GM12874 (cell line): ENCODE data around the gene CEMIP.

ENCODE experiments used
- CTCF ChIP-seq: IDR thresholded peaks from 2 replicates; pipeline ENCODE4 v1.5.1; 2011; ENCODE audit warnings: low read depth, mild to moderate bottlenecking, control low read depth, low read length, moderate library complexity; ENCODE audit not compliant: insufficient read depth

Gene CEMIP

GRCh38 chr15:80929225-80929624 lies 150.1 kb downstream of the CEMIP start:
- TF ChIP-seq CTCF = no peak

DNA sequence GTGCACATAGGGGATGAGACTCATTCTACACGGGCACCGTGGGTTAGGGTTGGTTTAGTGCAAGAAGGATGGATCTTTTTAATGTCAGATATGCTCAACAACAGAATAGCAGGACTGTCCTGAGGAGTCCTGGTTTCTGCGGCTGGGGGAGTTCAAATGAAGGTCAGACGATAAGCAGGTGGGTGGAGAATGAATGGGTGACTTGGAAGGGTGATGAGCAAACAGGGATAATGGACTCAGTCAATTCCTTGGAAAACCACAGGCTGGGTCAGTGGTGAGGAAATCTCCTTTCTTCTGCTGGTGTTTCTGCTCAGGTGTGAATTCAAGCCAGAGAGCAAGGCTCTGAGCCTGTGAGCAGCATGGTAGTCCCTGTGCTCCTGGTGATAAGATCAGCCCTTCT lies 150.5 kb downstream of the CEMIP start:
- TF ChIP-seq CTCF = no peak

GRCh38 chr15:80931191-80931590 lies 152.0 kb downstream of the CEMIP start:
- TF ChIP-seq CTCF = no peak

GRCh38 chr15:80931721-80932512 lies 152.7 kb downstream of the CEMIP start:
- TF ChIP-seq CTCF = no peak

- TF ChIP-seq CTCF = no peak
Observed at GRCh38 chr15:80932513-80932815, 153.3 kb downstream of the CEMIP start.

- no peak for TF ChIP-seq CTCF
Observed at GRCh38 chr15:80932989-80933388, 153.8 kb downstream of the CEMIP start.

- no peak for TF ChIP-seq CTCF
Observed at GRCh38 chr15:80934761-80935221, 155.6 kb downstream of the CEMIP start.
